CD4-positive, alpha-beta T cell treated with Interleukin-17A for 4 hours (primary cell): Measurements from ENCODE around the gene C6orf15.

Experiments used
- DNase-seq: peaks from one replicate; pipeline ENCODE4 v3.0.0-alpha.2; 2020; ENCODE audit warnings: mixed read lengths

C6orf15 gene

DNA sequence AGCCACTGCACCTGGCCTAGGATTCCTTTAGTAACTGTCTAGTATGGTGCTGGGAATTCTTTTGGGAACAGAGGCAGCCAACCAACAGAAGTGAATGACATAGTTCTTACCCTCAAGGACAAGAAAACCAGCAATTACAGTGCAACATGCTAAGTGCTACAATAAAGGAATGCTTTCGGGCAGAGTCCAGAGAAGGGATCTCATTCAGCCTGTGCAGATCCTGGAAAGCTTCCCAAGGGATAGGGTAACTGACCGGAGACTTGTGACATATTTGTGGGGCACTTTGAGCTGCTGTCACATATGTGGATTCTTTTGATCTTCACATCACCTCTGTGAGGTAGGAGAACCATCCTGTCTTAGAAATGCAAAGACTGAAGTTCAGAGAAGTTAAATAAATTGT, 46.8 kb downstream of the C6orf15 start:
- no peak for DNase-seq

DNA sequence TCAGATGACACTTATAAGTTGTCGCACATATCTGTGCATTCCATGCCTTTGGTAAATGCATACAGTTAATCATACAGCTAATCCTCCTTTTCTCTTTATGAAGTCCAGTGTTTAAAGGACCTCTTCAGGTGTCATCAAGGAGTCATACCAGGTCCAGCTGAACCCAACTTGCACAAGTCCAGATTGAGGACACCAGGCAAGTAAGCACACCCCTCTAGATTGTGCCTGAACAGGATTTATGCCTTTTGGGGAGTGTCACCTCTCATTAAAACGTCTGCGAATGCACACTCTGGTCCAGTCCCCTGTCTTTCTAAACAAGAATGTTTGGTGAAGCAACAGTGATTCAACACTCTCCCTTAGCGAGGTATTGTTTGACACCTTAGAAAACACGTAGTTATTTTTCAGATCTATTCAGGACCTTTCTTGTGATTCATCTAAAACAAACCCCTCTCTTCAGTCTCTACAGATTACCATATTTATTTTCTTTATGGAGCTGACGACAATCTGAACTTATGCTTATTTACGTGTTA, 48.4 kb downstream of the C6orf15 start:
- DNase-seq, result no peak
